HepG2 (cell line): Measurements from ENCODE around the gene PRSS53. TPM values are rescaled to one million over a fixed set of nuclear protein-coding genes. Genes with fewer than 3 reads are reported as not detected.

Experiments
- AFF4 ChIP-seq: sonication (generic); formaldehyde crosslinking; IDR thresholded peaks from 2 replicates; pipeline ENCODE4 v1.4.0; 2020; ENCODE audit warnings: missing genetic modification reagents
- DZIP1 ChIP-seq: sonication (generic); formaldehyde crosslinking; IDR thresholded peaks from 2 replicates; pipeline ENCODE4 v1.5.0; 2020; ENCODE audit warnings: mild to moderate bottlenecking, missing genetic modification reagents
- IRF1 ChIP-seq: sonication (generic); formaldehyde crosslinking; IDR thresholded peaks from 2 replicates; pipeline ENCODE4 v1.4.0; 2020; ENCODE audit warnings: low read depth, mild to moderate bottlenecking, missing genetic modification reagents
- KMT2A ChIP-seq: sonication (generic); formaldehyde crosslinking; IDR thresholded peaks from 2 replicates; pipeline ENCODE4 v1.4.0; 2020; ENCODE audit warnings: missing genetic modification reagents
- MYC ChIP-seq: sonication (generic); formaldehyde crosslinking; IDR thresholded peaks from 2 replicates; pipeline ENCODE4 v1.9.0; 2021; ENCODE audit warnings: missing genetic modification reagents, borderline replicate concordance
- SYNCRIP ChIP-seq: fragments of 200-400 bp; formaldehyde crosslinking; IDR thresholded peaks from 2 replicates; pipeline ENCODE4 v1.6.1; 2018; ENCODE audit warnings: mild to moderate bottlenecking, low read depth, low read length; ENCODE audit not compliant: insufficient read depth
- TRIM22 ChIP-seq: fragments of 450-650 bp; IDR thresholded peaks from 2 replicates; pipeline ENCODE4 v1.6.1; 2017
- ZSCAN21 ChIP-seq: sonication (generic); formaldehyde crosslinking; IDR thresholded peaks from 2 replicates; pipeline ENCODE4 v1.8.0; 2022; ENCODE audit warnings: mild to moderate bottlenecking, missing genetic modification reagents, moderate library complexity, borderline replicate concordance
- polyA plus RNA-seq, 8 experiments: library from polyadenylated mRNA; depleted of rRNA in 3 of 8; stranded (reverse) in 7 of 8; unstranded in 1 of 8; fragments of >200 nt; fragmentation: Illumina TruSeq in 4 of 8; extraction: Trizol in 4 of 8; gene quantifications; 2 replicates each; pipeline versions ENCODE4 v1.2.1 to v1.2.3, GENCODE V29; 2011 to 2016; ENCODE audit warnings: low read depth in 4 of 8, missing spikeins in 1 of 8, mixed read lengths in 1 of 8; ENCODE audit not compliant: insufficient read depth in 1 of 8
- total RNA-seq, 5 experiments: library from RNA; depleted of rRNA; stranded (reverse); fragments of >200 nt; fragmentation: Illumina TruSeq; extraction: Trizol; gene quantifications; 2 replicates each; pipeline ENCODE4 v1.2.3, GENCODE V29; 2016; ENCODE audit warnings: low read depth in 1 of 5
- TF ChIP-seq, protein P1 (sequence below): sonication (generic); formaldehyde crosslinking; IDR thresholded peaks from 2 replicates; pipeline ENCODE4 v1.9.0; 2021; ENCODE audit warnings: mild to moderate bottlenecking, missing genetic modification reagents

The PRSS53 gene
- total and polyA plus RNA-seq, 2 of the 13 experiments (the other 11 are each of a cell fraction or from before 2014, with no cell fraction given) = 2.2 to 7.4 TPM

DNA sequence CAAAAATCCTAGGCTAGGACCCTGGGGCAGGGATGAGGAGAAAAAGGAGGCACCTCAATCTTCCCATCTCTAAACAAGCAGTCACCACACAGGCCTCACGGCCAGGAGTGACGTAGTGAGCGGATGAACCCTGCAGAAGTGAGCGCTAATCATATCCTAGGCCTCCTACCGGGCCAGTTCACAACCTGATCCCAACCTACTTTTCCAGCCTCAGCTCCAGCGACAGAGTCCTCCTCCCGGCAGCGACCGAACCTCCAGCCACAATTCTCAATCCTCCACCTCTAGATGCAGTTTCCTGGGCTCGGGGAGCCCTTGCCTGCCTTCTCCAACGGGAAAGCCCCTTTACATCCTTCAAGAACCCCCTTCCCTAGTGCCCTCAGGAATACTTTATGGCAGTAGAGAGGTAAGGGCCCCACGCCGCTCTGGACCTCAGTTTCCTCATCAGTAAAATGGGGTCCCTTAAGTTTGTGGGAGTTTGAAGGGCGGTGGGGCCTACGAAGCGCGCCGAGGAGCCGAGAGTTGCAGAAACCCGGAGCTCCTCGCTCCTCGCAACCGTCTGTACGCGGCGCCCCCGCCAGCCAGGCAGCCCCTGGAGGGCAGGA is 16.1 kb downstream of the PRSS53 start (continued):
- no peak for TF ChIP-seq DZIP1 (CRISPR knock-in tag)
- TF ChIP-seq TRIM22 = no peak
- no peak for TF ChIP-seq SYNCRIP
- no peak; the same call in 1 of the 2 replicates for TF ChIP-seq AFF4
- TF ChIP-seq IRF1 (CRISPR knock-in tag) = no peak
- 0 out of 2 replicates have a peak, but pooled peaks have one; percentile 8 for TF ChIP-seq KMT2A (CRISPR knock-in tag)
- no peak for TF ChIP-seq ZSCAN21 (CRISPR knock-in tag)
- TF ChIP-seq, protein P1, sequence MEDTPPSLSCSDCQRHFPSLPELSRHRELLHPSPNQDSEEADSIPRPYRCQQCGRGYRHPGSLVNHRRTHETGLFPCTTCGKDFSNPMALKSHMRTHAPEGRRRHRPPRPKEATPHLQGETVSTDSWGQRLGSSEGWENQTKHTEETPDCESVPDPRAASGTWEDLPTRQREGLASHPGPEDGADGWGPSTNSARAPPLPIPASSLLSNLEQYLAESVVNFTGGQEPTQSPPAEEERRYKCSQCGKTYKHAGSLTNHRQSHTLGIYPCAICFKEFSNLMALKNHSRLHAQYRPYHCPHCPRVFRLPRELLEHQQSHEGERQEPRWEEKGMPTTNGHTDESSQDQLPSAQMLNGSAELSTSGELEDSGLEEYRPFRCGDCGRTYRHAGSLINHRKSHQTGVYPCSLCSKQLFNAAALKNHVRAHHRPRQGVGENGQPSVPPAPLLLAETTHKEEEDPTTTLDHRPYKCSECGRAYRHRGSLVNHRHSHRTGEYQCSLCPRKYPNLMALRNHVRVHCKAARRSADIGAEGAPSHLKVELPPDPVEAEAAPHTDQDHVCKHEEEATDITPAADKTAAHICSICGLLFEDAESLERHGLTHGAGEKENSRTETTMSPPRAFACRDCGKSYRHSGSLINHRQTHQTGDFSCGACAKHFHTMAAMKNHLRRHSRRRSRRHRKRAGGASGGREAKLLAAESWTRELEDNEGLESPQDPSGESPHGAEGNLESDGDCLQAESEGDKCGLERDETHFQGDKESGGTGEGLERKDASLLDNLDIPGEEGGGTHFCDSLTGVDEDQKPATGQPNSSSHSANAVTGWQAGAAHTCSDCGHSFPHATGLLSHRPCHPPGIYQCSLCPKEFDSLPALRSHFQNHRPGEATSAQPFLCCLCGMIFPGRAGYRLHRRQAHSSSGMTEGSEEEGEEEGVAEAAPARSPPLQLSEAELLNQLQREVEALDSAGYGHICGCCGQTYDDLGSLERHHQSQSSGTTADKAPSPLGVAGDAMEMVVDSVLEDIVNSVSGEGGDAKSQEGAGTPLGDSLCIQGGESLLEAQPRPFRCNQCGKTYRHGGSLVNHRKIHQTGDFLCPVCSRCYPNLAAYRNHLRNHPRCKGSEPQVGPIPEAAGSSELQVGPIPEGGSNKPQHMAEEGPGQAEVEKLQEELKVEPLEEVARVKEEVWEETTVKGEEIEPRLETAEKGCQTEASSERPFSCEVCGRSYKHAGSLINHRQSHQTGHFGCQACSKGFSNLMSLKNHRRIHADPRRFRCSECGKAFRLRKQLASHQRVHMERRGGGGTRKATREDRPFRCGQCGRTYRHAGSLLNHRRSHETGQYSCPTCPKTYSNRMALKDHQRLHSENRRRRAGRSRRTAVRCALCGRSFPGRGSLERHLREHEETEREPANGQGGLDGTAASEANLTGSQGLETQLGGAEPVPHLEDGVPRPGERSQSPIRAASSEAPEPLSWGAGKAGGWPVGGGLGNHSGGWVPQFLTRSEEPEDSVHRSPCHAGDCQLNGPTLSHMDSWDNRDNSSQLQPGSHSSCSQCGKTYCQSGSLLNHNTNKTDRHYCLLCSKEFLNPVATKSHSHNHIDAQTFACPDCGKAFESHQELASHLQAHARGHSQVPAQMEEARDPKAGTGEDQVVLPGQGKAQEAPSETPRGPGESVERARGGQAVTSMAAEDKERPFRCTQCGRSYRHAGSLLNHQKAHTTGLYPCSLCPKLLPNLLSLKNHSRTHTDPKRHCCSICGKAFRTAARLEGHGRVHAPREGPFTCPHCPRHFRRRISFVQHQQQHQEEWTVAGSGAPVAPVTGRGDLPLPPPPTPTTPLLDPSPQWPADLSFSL (CRISPR knock-in tag) = no peak
- no peak for TF ChIP-seq MYC (CRISPR knock-in tag)
